ENCODE data around the gene RSBN1.
"Not testable (repeated sequence)": the region's sequence is repeated elsewhere in the genome, so short reads cannot be mapped to it uniquely, and the experiment has no call there.

RSBN1 gene

GRCh38 chr1:113732802-113733201, 79.5 kb downstream of the RSBN1 start:
- DNase-seq: no peak

DNA sequence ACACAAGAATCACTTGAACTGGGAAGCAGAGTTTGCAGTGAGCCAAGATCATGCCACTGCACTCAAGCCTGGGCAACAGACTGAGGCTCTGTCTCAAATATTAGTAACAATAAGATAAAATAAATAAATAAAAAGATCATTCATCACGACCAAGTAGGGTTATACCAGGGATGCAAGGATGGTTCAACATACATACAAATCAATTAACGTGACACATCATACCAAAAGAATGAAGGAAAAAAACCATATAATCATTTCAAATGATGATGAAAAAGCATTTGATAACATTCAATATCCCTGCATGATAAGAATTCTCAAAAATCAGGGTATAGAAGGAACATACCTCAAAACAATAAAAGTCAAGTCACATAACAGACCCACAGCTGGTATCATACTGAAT, 91.3 kb downstream of the RSBN1 start:
- DNase-seq: no peak

- DNase-seq: not testable (repeated sequence)
Measured at GRCh38 chr1:113718621-113719020, 93.7 kb downstream of the RSBN1 start.

- not testable (repeated sequence) for DNase-seq
Measured at GRCh38 chr1:113717506-113717905, 94.8 kb downstream of the RSBN1 start.

GRCh38 chr1:113714606-113715269, 97.5 kb downstream of the RSBN1 start:
- DNase-seq: no peak
